Measurements from ENCODE around the gene FGFRL1. TPM values are rescaled to one million over a fixed set of nuclear protein-coding genes. Genes with fewer than 3 reads are reported as not detected.

Gene FGFRL1
- total and polyA plus RNA-seq, 2 of the 13 experiments (the other 11 are each of a cell fraction or from before 2014, with no cell fraction given) = 19.1 to 30.6 TPM

DNA sequence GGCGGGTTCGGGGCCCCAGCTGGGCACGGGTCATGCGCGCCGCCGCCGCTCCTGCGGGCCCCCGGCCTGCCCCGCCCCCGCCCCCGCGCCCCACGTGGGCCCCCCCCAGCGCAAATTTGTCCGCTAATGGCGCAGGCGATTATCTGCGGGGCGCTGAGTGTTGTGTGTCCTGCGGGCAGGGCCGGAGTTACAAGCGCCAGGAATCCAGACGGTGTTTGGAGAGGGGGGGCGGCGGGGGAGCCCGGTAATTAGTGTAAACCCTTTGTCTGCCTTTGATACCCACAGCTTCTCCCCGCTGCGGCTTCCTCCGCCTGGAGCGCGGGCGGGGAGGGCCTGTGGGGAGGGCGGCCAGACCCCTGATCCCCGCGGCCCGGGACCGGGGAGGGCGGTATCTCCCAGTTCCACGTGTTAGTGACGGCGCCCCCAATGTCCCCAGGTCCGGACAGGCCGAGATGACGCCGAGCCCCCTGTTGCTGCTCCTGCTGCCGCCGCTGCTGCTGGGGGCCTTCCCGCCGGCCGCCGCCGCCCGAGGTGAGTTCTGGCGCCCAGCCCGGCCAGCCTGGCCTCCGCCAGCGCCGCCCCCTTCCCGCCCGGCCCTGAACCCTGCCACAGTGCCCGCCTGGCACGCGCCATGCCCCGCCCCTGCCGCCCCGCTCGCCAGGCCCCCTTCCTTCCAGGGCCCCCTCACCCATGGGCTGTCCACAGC, 761 bp downstream of the FGFRL1 start (continued):
- TF ChIP-seq ZFP36 (IDR thresholded peaks at IDR 0.05; ENCODE audit: borderline replicate concordance, low read depth, low read length, partially characterized antibody) (no peak), ZFP37 (CRISPR knock-in tag; IDR thresholded peaks at IDR 0.05; ENCODE audit: borderline replicate concordance) (no peak), ZNF121 (CRISPR knock-in tag; IDR thresholded peaks at IDR 0.05) (no peak), SIN3A (IDR thresholded peaks at IDR 0.05; ENCODE audit: borderline replicate concordance, low read depth, low read length) (no peak), ELF3 (CRISPR knock-in tag; IDR thresholded peaks at IDR 0.05) (no peak), ZNF660 (CRISPR knock-in tag; IDR thresholded peaks at IDR 0.05; ENCODE audit: borderline replicate concordance, low read depth) (no peak), HNRNPLL (IDR thresholded peaks at IDR 0.05; ENCODE audit: low read depth, low read length, poor library complexity, severe bottlenecking) (peak; percentile 97), PHF8 (CRISPR knock-in tag; IDR thresholded peaks at IDR 0.05) (no peak; the same call in 1 of the 2 replicates), MIXL1 (CRISPR knock-in tag; IDR thresholded peaks at IDR 0.05) (no peak), SRSF1 (optimal IDR thresholded peaks at IDR 0.05; ENCODE audit: low read depth, low read length) (peak; percentile 52), ZNF616 (CRISPR knock-in tag; IDR thresholded peaks at IDR 0.05; ENCODE audit: low read depth) (no peak), LCORL (IDR thresholded peaks at IDR 0.05) (no peak), LCORL (CRISPR knock-in tag; IDR thresholded peaks at IDR 0.05) (no peak), ZFY (CRISPR knock-in tag; IDR thresholded peaks at IDR 0.05) (peak; percentile 11; the same call in 1 of the 2 replicates)
- TF ChIP-seq, protein P1, sequence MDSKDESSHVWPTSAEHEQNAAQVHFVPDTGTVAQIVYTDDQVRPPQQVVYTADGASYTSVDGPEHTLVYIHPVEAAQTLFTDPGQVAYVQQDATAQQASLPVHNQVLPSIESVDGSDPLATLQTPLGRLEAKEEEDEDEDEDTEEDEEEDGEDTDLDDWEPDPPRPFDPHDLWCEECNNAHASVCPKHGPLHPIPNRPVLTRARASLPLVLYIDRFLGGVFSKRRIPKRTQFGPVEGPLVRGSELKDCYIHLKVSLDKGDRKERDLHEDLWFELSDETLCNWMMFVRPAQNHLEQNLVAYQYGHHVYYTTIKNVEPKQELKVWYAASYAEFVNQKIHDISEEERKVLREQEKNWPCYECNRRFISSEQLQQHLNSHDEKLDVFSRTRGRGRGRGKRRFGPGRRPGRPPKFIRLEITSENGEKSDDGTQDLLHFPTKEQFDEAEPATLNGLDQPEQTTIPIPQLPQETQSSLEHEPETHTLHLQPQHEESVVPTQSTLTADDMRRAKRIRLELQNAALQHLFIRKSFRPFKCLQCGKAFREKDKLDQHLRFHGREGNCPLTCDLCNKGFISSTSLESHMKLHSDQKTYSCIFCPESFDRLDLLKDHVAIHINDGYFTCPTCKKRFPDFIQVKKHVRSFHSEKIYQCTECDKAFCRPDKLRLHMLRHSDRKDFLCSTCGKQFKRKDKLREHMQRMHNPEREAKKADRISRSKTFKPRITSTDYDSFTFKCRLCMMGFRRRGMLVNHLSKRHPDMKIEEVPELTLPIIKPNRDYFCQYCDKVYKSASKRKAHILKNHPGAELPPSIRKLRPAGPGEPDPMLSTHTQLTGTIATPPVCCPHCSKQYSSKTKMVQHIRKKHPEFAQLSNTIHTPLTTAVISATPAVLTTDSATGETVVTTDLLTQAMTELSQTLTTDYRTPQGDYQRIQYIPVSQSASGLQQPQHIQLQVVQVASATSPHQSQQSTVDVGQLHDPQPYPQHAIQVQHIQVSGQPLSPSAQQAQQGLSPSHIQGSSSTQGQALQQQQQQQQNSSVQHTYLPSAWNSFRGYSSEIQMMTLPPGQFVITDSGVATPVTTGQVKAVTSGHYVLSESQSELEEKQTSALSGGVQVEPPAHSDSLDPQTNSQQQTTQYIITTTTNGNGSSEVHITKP (CRISPR knock-in tag; IDR thresholded peaks at IDR 0.05; ENCODE audit: low read depth) = no peak
- TF ChIP-seq, protein P2, sequence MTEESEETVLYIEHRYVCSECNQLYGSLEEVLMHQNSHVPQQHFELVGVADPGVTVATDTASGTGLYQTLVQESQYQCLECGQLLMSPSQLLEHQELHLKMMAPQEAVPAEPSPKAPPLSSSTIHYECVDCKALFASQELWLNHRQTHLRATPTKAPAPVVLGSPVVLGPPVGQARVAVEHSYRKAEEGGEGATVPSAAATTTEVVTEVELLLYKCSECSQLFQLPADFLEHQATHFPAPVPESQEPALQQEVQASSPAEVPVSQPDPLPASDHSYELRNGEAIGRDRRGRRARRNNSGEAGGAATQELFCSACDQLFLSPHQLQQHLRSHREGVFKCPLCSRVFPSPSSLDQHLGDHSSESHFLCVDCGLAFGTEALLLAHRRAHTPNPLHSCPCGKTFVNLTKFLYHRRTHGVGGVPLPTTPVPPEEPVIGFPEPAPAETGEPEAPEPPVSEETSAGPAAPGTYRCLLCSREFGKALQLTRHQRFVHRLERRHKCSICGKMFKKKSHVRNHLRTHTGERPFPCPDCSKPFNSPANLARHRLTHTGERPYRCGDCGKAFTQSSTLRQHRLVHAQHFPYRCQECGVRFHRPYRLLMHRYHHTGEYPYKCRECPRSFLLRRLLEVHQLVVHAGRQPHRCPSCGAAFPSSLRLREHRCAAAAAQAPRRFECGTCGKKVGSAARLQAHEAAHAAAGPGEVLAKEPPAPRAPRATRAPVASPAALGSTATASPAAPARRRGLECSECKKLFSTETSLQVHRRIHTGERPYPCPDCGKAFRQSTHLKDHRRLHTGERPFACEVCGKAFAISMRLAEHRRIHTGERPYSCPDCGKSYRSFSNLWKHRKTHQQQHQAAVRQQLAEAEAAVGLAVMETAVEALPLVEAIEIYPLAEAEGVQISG (CRISPR knock-in tag; IDR thresholded peaks at IDR 0.05) = no peak
- TF ChIP-seq, protein P3, sequence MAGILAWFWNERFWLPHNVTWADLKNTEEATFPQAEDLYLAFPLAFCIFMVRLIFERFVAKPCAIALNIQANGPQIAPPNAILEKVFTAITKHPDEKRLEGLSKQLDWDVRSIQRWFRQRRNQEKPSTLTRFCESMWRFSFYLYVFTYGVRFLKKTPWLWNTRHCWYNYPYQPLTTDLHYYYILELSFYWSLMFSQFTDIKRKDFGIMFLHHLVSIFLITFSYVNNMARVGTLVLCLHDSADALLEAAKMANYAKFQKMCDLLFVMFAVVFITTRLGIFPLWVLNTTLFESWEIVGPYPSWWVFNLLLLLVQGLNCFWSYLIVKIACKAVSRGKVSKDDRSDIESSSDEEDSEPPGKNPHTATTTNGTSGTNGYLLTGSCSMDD (CRISPR knock-in tag; IDR thresholded peaks at IDR 0.05) = no peak
- TF ChIP-seq, protein P4, sequence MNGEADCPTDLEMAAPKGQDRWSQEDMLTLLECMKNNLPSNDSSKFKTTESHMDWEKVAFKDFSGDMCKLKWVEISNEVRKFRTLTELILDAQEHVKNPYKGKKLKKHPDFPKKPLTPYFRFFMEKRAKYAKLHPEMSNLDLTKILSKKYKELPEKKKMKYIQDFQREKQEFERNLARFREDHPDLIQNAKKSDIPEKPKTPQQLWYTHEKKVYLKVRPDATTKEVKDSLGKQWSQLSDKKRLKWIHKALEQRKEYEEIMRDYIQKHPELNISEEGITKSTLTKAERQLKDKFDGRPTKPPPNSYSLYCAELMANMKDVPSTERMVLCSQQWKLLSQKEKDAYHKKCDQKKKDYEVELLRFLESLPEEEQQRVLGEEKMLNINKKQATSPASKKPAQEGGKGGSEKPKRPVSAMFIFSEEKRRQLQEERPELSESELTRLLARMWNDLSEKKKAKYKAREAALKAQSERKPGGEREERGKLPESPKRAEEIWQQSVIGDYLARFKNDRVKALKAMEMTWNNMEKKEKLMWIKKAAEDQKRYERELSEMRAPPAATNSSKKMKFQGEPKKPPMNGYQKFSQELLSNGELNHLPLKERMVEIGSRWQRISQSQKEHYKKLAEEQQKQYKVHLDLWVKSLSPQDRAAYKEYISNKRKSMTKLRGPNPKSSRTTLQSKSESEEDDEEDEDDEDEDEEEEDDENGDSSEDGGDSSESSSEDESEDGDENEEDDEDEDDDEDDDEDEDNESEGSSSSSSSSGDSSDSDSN (CRISPR knock-in tag; IDR thresholded peaks at IDR 0.05) = no peak
- TF ChIP-seq, protein P5, sequence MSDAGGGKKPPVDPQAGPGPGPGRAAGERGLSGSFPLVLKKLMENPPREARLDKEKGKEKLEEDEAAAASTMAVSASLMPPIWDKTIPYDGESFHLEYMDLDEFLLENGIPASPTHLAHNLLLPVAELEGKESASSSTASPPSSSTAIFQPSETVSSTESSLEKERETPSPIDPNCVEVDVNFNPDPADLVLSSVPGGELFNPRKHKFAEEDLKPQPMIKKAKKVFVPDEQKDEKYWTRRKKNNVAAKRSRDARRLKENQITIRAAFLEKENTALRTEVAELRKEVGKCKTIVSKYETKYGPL (CRISPR knock-in tag; IDR thresholded peaks at IDR 0.05) = no peak

All from HepG2 (cell line).